Heart left ventricle (tissue), 16 donors: ENCODE measurements around the gene PCGF1. TPM values are rescaled to one million over a fixed set of nuclear protein-coding genes. Genes with fewer than 3 reads are reported as not detected.

Experiments
- ATAC-seq, 4 donors: fragments of 200-7000 bp; cut with Tn5 transposase; one replicate each; pipeline ENCODE4 v1.9.1; 2020 to 2022; ENCODE audit warnings: moderate library complexity in 4 of 4, mild to moderate bottlenecking in 3 of 4, moderate number of reproducible peaks in 1 of 4
- DNase-seq, 5 donors: peaks; one replicate each; pipeline ENCODE4 v3.0.0-alpha.2; 2020
- H3K27ac ChIP-seq, 12 donors: fragments of 200-600 bp; sonication (generic) in 4 of 12; one replicate each; pipeline versions ENCODE4 v1.5.0 to v1.8.0; 2016 to 2022; ENCODE audit warnings: mild to moderate bottlenecking in 2 of 12
- H3K27me3 ChIP-seq, 9 donors: fragments of 200-600 bp; sonication (generic) in 2 of 9; one replicate each; pipeline versions ENCODE4 v1.5.1 to v1.8.0; 2016 to 2022; ENCODE audit warnings: mild to moderate bottlenecking in 3 of 9
- H3K36me3 ChIP-seq, 9 donors: fragments of 200-600 bp; sonication (generic) in 2 of 9; one replicate each; pipeline versions ENCODE4 v1.5.0 to v1.8.0; 2018 to 2022; ENCODE audit warnings: mild to moderate bottlenecking in 2 of 9
- H3K4me1 ChIP-seq, 12 donors: fragments of 200-600 bp; sonication (generic) in 4 of 12; one replicate each; pipeline versions ENCODE4 v1.5.0 to v1.8.0; 2016 to 2022; ENCODE audit warnings: mild to moderate bottlenecking in 3 of 12
- H3K4me3 ChIP-seq, 12 donors: fragments of 200-600 bp; sonication (generic) in 4 of 12; one replicate each; pipeline versions ENCODE4 v1.5.0 to v1.8.0; 2017 to 2022; ENCODE audit warnings: mild to moderate bottlenecking in 9 of 12, moderate library complexity in 4 of 12
- H3K9me3 ChIP-seq, 12 donors: fragments of 200-600 bp; sonication (generic) in 4 of 12; one replicate each; pipeline versions ENCODE4 v1.5.0 to v1.8.0; 2016 to 2022; ENCODE audit warnings: mild to moderate bottlenecking in 1 of 12
- CTCF ChIP-seq, 12 donors: fragments of 200-600 bp; sonication (generic) in 4 of 12; IDR thresholded peaks; one replicate each; pipeline versions ENCODE4 v1.5.0 to v1.8.0; 2018 to 2022; ENCODE audit warnings: antibody characterized with exemption in 12 of 12, mild to moderate bottlenecking in 5 of 12
- POLR2A ChIP-seq, 2 donors: fragments of 450-650 bp; IDR thresholded peaks; one replicate each; pipeline ENCODE4 v1.6.1; 2017; ENCODE audit warnings: antibody characterized with exemption in 2 of 2, mild to moderate bottlenecking in 2 of 2, moderate library complexity in 2 of 2
- WGBS, 4 donors: extraction: QIAGEN DNeasy Blood & Tissue Kit in 2 of 4; methylation state at CpG; one replicate each; pipeline versions ENCODE4 v1.1.5 to v1.1.7; 2013 to 2018; 5-methylcytosine and 5-hydroxymethylcytosine counted together
- intact Hi-C, 10 donors: fragments of 100-400 bp; cut with DNase I; formaldehyde crosslinking; loops; one replicate each; pipeline versions ENCODE4 v1.11.1 to v1.14.2; 2022
- polyA plus RNA-seq, 2 donors: library from polyadenylated mRNA; stranded (reverse); fragments of 200-250 nt; gene quantifications; one replicate each; pipeline ENCODE4 v1.2.3, GENCODE V29; 2013
- total RNA-seq, 9 donors: library from RNA; depleted of rRNA in 2 of 9; stranded (reverse); fragments of >200 nt in 2 of 9; fragmentation: NEBNext Ultra II Directional in 3 of 9; extraction: Animal tissue kit (Norgen Biotek cat#: 25700) in 3 of 9; gene quantifications; one replicate each; pipeline versions ENCODE4 v1.1.0 to v1.2.4, GENCODE V29; 2016 to 2023
- donor health status: ischemic (EF 13 %, LVEDD 7.1; RV severe dilation, severe dysfunction).
- donor health status: healthy with polysubstance abuse.
- donor health status: DM: no; HTN: yes; CAD: no.
- donor health status: DM: no; HTN: no; CAD: no.
- donor health status: ischemic (EF 25% LVEDD 6.9; RV normal size, moderate dysfunction).
- donor health status: ischemic (EF 25% LVEDD 5.7; RV mildly dilated, moderate dysfunction).
- donor health status: healthy.
- donor health status: DM: yes; HTN: yes; CAD: no.
- donor health status: ischemic (EF 35%, LVEDD 5.7; RV mildly dilated, moderate dysfunction).
- donor health status: nonischemic (EF 11% LVEDD 7.7; RV severe dilation, severe dysfunction).
- donor health status: DM: yes; HTN: yes; CAD: no.
- donor health status: PGD.
- donor health status: ischemic (EF 29% LVEDD 5.4; RV normal size, mild dysfunction).
- donor health status: nonischemic (EF 23%, LVEDD 6.1; RV moderate dilation, normal function).

PCGF1 gene
- total and polyA plus RNA-seq, 11 donors = 10.6 to 24.9 (median 19.2) TPM

GRCh38 chr2:74550231-74550630 is 42.7 kb upstream of the PCGF1 start:
- Histone ChIP-seq H3K4me1 (peaks cover 0 to 41% (median 27%) of the 10 kb centered on the region in 12 donors), H3K4me3 (no peak overlapping the region), H3K9me3 (no peaks in the 10 kb centered on the region), H3K27me3 (peaks cover 0 to 7% (median 0%) of the 10 kb centered on the region in 9 donors), H3K36me3 (peaks cover 0 to 3% (median 0%) of the 10 kb centered on the region in 9 donors), H3K27ac (no peak overlapping the region)
- TF ChIP-seq POLR2A (IDR thresholded peaks at IDR 0.05) (no peak), CTCF (IDR thresholded peaks at IDR 0.05) (no peak)
- no peak for ATAC-seq
- intact Hi-C loops = no loop called here
- DNase-seq = no peak
- 86 to 91% (median 87%) methylated on average over 7 of the region's 7 CpGs for WGBS, 4 donors

GRCh38 chr2:74548900-74549826 is 41.7 kb upstream of the PCGF1 start:
- H3K4me1 ChIP-seq = peaks cover 0 to 38% (median 24%) of the 10 kb centered on the region in 12 donors
- peaks cover 0 to 3% (median 0%) of the 10 kb centered on the region in 9 donors for H3K36me3 ChIP-seq
- TF ChIP-seq POLR2A (IDR thresholded peaks at IDR 0.05) (peak in 1 of 2 donors; percentile 60), CTCF (IDR thresholded peaks at IDR 0.05) (peak in 2 of 12 donors; percentile 16)
- intact Hi-C loops = loop anchor here in 1 of 10 donors (2.0 kb wide), 1 partner anchor 18 kb away; no protein-coding TSS in a partner anchor
- H3K9me3 ChIP-seq = no peaks in the 10 kb centered on the region
- H3K4me3 ChIP-seq = peak overlapping the region; percentile 43 to 79 (median 60)
- ATAC-seq (peak; percentile 35 to 92 (median 89)), DNase-seq (peak; percentile 82 to 90 (median 84))
- WGBS, 4 donors = 4 to 10% (median 6%) methylated on average over 55 to 85 of the region's 85 CpGs
- peaks cover 0 to 6% (median 0%) of the 10 kb centered on the region in 9 donors for H3K27me3 ChIP-seq
- H3K27ac ChIP-seq = peak overlapping the region; percentile 51 to 91 (median 84)

- peaks cover 0 to 35% (median 21%) of the 10 kb centered on the region in 12 donors for H3K4me1 ChIP-seq
- DNase-seq (no peak), ATAC-seq (peak in 1 of 4 donors; percentile 23)
- H3K9me3 ChIP-seq = no peaks in the 10 kb centered on the region
- H3K4me3 ChIP-seq = peak overlapping the region; percentile 43 to 79 (median 60)
- H3K27me3 ChIP-seq = peaks cover 0 to 4% (median 0%) of the 10 kb centered on the region in 9 donors
- H3K36me3 ChIP-seq = peaks cover 0 to 3% (median 0%) of the 10 kb centered on the region in 9 donors
- H3K27ac ChIP-seq = peak overlapping the region; percentile 51 to 91 (median 84)
- TF ChIP-seq POLR2A (IDR thresholded peaks at IDR 0.05) (no peak), CTCF (IDR thresholded peaks at IDR 0.05) (no peak)
- 11 to 19% (median 14%) methylated on average over 23 to 26 of the region's 26 CpGs for WGBS, 4 donors
- intact Hi-C loops = loop anchor here in 1 of 10 donors (2.0 kb wide), 1 partner anchor 18 kb away; no protein-coding TSS in a partner anchor
Observed at GRCh38 chr2:74548285-74548899, 40.9 kb upstream of the PCGF1 start.
